Measurements from ENCODE around the gene CCDC181. TPM values are rescaled to one million over a fixed set of nuclear protein-coding genes. Genes with fewer than 3 reads are reported as not detected.
A peak's percentile ranks its signal among the peaks of the same experiment; 100 is the strongest.

CCDC181 gene
- total RNA-seq, 3 donors from 2014 or later: 0.66 to 0.73 TPM; not detected in 1

DNA sequence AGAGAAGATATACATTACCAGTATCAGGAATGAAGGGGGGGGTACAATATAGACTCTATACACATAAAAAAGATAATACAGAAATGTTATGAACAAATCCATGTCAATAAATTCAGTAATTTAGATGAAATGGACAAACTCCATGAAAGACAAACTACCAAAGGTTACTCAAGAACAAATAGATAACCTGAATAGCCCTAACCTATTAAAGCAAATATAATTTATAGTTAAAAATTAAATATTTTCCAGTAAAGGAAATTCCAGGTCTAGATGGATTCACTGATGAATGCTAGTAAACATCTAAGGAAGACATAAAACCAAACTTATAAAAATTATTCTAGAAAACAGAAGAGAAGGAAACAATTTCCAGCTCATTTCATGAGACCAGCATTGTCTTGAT lies 46.1 kb downstream of the CCDC181 start:
- peaks cover 21% of the 10 kb centered on the region for H3K36me3 ChIP-seq
- H3K27ac ChIP-seq: no peak overlapping the region
- TF ChIP-seq CTCF (IDR thresholded peaks at IDR 0.05) (no peak), POLR2A (IDR thresholded peaks at IDR 0.05) (no peak), POLR2AphosphoS5 (IDR thresholded peaks at IDR 0.05) (no peak)
- H3K4me1 ChIP-seq: no peaks in the 10 kb centered on the region
- no peaks in the 10 kb centered on the region for H3K27me3 ChIP-seq
- H3K9me3 ChIP-seq: no peaks in the 10 kb centered on the region
- no peak overlapping the region for H3K4me3 ChIP-seq
- no peak for DNase-seq (ENCODE audit: low spot score in 2 of 2)
- intact Hi-C loops (cut with DNase I; ENCODE audit: low total_unique reads): no loop called here

- TF ChIP-seq POLR2A (IDR thresholded peaks at IDR 0.05) (no peak), POLR2AphosphoS5 (IDR thresholded peaks at IDR 0.05) (no peak), CTCF (IDR thresholded peaks at IDR 0.05) (no peak)
- intact Hi-C loops (cut with DNase I; ENCODE audit: low total_unique reads): no loop called here
Measured at GRCh38 chr1:169371404-169371803, 55.9 kb downstream of the CCDC181 start.

GRCh38 chr1:169368406-169368769 lies 58.9 kb downstream of the CCDC181 start:
- TF ChIP-seq POLR2AphosphoS5 (IDR thresholded peaks at IDR 0.05): no peak
- TF ChIP-seq POLR2A (IDR thresholded peaks at IDR 0.05): no peak
- TF ChIP-seq CTCF (IDR thresholded peaks at IDR 0.05): no peak
- no peaks in the 10 kb centered on the region for H3K27me3 ChIP-seq
- H3K36me3 ChIP-seq: no peaks in the 10 kb centered on the region
- intact Hi-C loops (cut with DNase I; ENCODE audit: low total_unique reads): loop anchor here (10.0 kb wide), 1 partner anchor 1036 kb away; no protein-coding TSS in a partner anchor
- H3K4me3 ChIP-seq: peak overlapping the region; percentile 61 to 71 (median 70)
- H3K27ac ChIP-seq: peak overlapping the region; percentile 86 to 88
- no peaks in the 10 kb centered on the region for H3K9me3 ChIP-seq
- H3K4me1 ChIP-seq: peaks cover 0 to 9% of the 10 kb centered on the region in 2 donors
- no peak for DNase-seq (ENCODE audit: low spot score in 2 of 2)

More at GRCh38 chr1:169371404-169371803, 55.9 kb downstream of the CCDC181 start:
- Histone ChIP-seq H3K36me3 (no peaks in the 10 kb centered on the region), H3K4me1 (peaks cover 0 to 9% of the 10 kb centered on the region in 2 donors), H3K27me3 (no peaks in the 10 kb centered on the region), H3K27ac (no peak overlapping the region), H3K4me3 (no peak overlapping the region), H3K9me3 (no peaks in the 10 kb centered on the region)
- no peak for DNase-seq (ENCODE audit: low spot score in 2 of 2)

GRCh38 chr1:169367686-169368405 lies 59.4 kb downstream of the CCDC181 start, which contains the start of the genes BLZF1 and NME7:
TSS of gene BLZF1 (plus strand) at chr1:169368195. CDS start at chr1:169369523, 1,328 bp downstream.
TSS of gene NME7 (minus strand) at chr1:169367797. CDS start at chr1:169367710, 87 bp downstream.
- H3K4me1 ChIP-seq: peaks cover 0 to 9% of the 10 kb centered on the region in 2 donors
- TF ChIP-seq CTCF (IDR thresholded peaks at IDR 0.05) (no peak), POLR2AphosphoS5 (IDR thresholded peaks at IDR 0.05) (peak; percentile 49 to 82 (median 62)), POLR2A (IDR thresholded peaks at IDR 0.05) (no peak)
- peak within 1 kb of the TSS; percentile 61 to 71 (median 70) for H3K4me3 ChIP-seq
- peak within 1 kb of the TSS; percentile 86 to 88 for H3K27ac ChIP-seq
- peak; percentile 96 to 97 for DNase-seq (ENCODE audit: low spot score in 2 of 2)
- intact Hi-C loops (cut with DNase I; ENCODE audit: low total_unique reads): loop anchor here (10.0 kb wide), 1 partner anchor 1037 kb away; no protein-coding TSS in a partner anchor
- no peaks in the 10 kb centered on the region for H3K36me3 ChIP-seq
- no peaks in the 10 kb centered on the region for H3K27me3 ChIP-seq
- no peaks in the 10 kb centered on the region for H3K9me3 ChIP-seq

DNA sequence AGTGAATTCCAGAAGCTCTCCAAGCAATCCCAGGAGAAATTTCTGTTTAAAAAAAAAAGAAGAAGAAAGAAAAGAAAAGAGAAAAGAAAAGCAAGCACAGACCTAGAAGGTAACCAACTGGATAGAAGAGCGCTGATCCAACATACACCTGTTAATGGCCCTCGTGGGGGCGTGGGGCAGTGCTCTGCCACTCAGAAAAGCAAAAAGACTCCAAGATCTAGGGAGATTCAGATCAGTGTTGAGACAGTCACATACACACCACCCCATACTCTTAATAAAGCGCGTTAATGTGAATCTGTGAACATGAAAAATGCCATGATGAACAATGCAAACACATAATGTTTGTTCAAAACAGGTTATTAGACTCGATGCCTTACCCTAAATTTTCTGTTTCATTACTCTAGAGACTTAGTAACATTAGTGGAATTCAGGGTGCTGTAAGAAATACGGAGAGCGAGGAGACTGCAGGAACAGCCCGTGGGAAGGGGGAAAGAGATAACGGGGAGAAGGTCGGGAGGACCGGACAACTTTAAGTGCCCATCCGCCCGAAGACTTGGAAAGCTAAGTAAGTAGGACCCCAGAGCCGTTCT lies 60.1 kb downstream of the CCDC181 start:
- DNase-seq (ENCODE audit: low spot score in 2 of 2): no peak
- peak overlapping the region; percentile 61 to 71 (median 70) for H3K4me3 ChIP-seq
- H3K27me3 ChIP-seq: no peaks in the 10 kb centered on the region
- H3K27ac ChIP-seq: peak overlapping the region; percentile 86 to 88
- intact Hi-C loops (cut with DNase I; ENCODE audit: low total_unique reads): loop anchor here (10.0 kb wide), 1 partner anchor 1038 kb away; no protein-coding TSS in a partner anchor
- TF ChIP-seq POLR2A (IDR thresholded peaks at IDR 0.05) (no peak), POLR2AphosphoS5 (IDR thresholded peaks at IDR 0.05) (no peak), CTCF (IDR thresholded peaks at IDR 0.05) (no peak)
- H3K4me1 ChIP-seq: peaks cover 0 to 9% of the 10 kb centered on the region in 2 donors
- no peaks in the 10 kb centered on the region for H3K36me3 ChIP-seq
- H3K9me3 ChIP-seq: no peaks in the 10 kb centered on the region
